GM21825 (cell line): Measurements from ENCODE around the gene DRC3.
"Not testable (repeated sequence)": the region's sequence is repeated elsewhere in the genome, so short reads cannot be mapped to it uniquely, and the experiment has no call there.

ENCODE experiments used
- ATAC-seq: cut with Tn5 transposase; IDR thresholded peaks from one replicate; pipeline ENCODE4 v1.9.1; 2021; ENCODE audit warnings: mild to moderate bottlenecking, moderate library complexity; ENCODE audit not compliant: unreplicated experiment

DRC3 gene

DNA sequence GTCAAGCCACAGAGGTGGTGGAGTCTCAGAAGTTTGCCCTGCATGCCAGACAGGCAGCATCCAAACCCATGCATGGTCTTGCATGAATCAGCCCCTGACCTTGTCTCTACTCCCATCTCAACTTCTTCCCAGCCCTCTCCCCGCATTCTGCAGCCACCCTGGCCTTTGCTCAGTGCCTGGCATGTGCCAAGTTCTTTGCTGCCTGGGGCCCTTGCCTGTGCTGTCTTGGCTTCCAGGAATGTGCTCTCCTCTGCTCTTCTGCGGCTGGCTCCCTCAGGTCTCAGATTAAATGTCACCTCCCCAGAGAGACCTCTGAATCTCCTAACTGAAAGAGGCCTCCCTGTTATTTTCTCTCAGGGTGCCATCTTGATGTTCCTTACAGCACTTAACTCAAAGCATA is 17.6 kb downstream of the DRC3 start:
- ATAC-seq = no peak

DNA sequence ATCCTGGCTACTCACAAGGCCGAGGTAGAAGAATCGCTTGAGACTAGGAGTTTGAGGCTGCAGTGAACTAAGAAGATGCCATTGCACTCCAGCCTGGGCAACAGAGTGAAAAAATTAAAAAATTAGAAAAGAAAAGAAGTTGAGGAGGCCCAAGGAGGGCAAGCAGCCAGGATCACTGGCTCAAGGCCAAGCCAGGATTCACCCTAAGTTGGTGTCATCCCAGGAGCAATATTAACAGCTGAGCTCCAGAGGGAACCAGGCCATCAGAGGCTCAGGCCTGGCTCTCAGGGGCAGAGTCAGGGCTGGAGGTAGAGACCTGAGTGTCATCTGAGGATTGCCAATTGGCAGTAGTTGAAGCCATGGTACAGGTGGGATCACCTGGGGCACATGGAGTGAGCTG is 20.7 kb downstream of the DRC3 start:
- ATAC-seq = no peak

DNA sequence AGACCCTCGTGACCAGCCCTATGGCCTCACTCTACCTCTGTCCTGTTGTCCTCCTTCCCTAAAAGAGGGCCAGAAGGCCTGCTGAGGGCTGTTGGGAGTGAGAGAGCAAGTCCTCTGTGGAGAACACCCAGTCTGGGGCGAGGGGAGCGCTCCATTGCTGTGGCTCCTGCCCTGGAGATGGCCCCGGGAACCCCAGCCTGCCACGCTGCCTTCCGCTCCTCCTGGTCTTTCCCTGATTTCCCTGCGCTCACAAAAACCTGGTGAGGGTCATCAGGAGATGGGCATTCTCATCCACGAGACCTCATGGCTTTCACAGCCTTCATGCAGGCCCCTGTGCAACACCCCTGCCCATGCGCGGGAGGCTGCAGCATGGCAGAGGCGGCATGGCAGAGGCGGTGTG is 21.2 kb downstream of the DRC3 start:
- no peak for ATAC-seq

DNA sequence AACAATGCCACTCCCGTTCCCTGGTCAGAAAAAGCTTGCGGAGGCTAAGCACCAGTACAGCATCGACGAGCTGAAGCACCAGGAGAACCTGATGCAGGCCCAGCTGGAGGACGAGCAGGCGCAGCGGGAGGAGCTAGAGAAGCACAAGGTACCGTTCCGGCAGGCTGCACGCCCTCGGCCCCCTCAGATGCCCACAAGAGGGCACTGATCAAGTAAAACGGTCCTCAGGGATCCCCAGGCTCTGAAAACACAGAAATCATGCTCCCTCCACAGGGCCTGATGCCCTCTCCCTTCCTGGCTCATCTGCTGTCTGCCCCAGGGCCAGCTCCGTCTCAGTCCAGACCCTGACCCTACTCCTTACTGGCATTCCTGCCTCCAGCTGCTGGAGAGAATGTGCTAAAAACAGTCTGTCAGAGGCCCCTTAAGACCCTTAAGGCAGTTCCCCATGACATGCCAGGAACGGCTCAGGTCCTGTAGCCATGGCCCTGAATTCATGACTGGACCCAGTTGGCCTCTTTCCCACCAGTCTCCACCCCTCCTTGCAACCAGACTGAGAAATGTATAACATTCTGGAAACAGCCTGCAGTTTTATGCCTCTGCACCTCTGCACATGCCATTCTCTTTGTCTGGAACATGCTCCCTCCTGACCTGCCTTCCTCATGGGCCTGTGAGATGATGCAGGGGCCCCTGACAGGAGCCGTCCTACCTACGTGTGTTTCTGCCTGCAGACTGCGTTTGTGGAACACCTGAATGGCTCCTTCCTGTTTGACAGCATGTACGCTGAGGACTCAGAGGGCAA is 21.8 kb downstream of the DRC3 start:
- ATAC-seq = no peak

DNA sequence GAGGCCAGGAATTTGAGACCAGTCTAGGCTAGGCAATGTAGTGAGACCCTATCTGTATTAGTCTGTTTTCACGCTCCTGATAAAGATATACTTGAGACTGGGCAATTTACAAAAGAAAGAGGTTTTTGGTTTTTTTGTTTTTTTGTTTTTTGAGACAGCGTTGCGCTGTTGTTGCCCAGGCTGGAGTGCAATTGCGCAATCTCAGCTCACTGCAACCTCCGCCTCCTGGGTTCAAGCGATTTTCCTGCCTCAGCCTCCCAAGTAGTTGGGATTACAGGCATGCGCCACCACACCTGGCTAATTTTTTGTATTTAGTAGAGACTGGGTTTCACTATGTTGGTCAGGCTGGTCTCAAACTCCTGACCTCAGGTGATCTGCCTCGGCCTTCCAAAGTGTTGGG is 23.2 kb downstream of the DRC3 start:
- not testable (repeated sequence) for ATAC-seq

DNA sequence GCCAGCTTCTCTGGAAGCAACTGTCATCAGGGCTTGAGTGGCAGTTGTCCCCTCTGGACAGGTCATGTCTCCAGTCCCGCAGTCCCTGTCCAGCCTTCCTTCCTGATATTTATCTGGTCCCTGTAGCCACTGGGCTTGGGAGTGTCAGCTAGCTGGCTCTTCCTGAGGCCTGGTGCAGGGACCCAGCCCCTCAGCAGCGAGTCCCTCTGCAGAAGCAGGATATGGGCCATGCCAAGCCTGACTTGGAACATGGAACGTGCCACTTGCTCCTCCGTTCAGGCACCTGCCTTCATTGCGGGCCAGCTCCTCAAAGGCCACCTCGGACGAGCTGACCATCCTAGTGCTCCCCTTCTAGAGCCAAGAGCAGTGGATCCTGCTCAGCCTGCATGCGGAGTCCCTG is 26.3 kb downstream of the DRC3 start:
- ATAC-seq = no peak

DNA sequence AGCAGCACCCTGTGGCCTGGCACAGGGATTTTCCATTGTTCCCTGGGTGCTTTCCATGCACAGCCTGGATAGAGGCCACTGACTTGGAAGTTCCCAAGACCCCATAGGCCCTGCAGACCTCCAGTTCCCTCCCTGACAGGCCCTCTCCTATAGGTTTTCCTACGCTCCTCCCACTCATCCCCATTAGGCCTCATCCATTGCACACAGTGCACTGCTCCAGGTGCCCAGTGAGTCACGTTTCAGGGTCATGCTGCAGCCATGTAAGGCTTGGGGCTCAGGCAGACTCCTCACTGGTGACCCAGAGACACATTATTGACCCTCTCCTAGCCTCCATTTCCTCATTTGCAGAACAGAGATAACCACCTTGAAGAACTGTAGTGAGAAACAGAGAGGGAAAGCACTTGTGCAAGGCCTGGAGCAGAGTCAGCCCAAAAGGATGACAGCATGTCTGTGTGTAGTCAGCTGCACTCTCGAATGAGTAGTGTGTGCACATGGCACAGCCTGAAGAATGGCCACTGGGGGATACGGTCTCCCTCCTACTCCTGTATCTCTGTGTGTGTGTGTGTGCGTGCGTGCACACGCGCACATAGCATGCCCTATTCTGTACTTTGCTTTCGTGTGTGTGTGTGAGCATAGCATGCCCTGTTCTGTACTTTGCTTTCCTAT is 26.8 kb downstream of the DRC3 start:
- ATAC-seq = no peak

DNA sequence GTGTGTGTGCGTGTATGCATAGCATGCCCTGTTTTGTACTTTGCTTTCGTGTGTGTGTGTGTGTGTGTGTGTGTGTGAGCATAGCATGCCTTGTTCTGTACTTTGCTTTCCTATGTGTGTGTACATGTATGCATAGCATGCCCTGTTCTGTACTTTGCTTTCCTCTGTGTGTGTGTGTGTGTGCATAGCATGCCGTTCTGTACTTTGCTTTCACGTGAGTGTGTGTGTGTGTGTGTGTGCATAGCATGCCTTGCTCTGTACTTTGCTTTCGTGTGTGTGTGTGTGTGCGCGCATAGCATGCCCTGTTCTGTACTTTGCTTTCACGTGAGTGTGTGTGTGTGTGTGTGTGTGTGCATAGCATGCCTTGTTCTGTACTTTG is 27.4 kb downstream of the DRC3 start:
- ATAC-seq = no peak

DNA sequence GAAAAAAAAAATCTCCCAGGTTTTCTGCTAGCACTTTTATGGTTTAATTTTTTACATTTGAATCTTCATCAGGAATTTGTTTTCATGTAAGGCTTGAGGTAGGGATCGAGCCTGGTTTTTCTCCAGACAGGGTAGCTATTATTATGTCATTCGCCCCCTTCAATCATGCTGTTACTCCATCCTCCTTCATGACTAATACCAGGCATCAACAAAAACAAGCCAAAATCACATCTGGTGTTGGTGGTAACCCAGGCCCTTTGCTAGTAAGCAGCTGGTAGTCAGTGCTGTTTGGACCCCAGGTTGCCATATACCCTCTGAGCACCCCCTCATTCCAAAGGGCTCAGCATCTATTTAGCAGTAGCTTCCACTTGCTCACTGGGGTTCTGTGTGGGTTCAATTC is 29.5 kb downstream of the DRC3 start:
- no peak for ATAC-seq

DNA sequence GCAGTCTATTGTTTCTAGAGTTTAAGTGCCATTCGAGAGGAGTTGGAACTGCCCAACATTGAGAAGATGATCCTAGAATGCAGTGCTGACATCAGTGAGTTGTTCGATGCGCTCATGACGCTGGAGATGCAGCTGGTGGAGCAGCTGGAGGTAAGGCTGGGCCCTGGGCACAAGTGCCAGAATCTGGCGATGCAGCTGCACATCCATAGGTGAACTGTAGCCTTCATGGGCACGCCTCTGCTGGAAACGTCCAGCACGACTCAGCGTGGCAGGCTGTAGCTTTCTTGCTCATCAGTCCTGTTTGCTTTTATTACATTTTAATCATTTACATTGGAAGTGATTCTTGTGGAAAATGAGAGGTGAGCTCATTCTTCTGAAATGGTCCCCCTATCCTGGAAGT is 31.7 kb downstream of the DRC3 start:
- ATAC-seq = no peak

DNA sequence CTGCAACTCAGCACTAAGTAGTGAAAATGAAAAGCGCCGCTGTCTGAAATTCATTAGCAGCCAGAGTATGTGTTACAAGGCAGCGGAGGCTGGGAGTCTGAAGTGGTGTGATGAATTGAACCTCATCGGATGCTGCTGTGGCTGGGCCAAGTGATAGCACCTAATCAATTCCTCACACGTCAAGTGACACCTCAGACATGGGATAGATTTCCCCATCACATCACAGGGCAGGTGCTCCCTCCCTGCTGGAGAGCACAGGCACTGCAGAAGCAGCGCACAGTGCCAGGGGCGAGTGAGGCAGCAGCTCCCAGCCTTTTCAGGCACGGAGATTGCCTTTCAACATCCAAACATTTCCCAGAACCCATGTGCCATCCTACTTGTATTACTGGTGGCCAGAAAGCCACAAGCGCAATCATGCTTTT is 32.2 kb downstream of the DRC3 start:
- no peak for ATAC-seq

DNA sequence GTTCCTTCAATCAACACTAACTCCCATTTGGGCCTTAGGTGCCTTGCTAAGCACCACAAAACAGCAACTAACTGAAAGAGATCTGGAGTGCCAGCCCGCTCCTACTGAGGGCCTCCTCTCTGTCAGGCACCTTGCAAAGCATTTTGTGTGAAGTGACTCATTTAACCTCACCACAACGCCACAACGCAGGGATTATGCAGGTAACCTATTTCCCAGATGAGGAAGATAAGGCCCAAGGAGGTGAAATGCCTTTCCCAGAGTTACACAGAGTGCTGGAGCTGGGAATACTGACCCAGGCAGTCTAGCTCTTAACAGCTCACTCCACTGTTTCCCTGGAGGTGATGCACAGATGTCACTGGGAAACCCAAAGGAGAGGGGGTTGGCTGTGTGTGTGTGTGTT is 32.8 kb downstream of the DRC3 start:
- ATAC-seq = no peak

DNA sequence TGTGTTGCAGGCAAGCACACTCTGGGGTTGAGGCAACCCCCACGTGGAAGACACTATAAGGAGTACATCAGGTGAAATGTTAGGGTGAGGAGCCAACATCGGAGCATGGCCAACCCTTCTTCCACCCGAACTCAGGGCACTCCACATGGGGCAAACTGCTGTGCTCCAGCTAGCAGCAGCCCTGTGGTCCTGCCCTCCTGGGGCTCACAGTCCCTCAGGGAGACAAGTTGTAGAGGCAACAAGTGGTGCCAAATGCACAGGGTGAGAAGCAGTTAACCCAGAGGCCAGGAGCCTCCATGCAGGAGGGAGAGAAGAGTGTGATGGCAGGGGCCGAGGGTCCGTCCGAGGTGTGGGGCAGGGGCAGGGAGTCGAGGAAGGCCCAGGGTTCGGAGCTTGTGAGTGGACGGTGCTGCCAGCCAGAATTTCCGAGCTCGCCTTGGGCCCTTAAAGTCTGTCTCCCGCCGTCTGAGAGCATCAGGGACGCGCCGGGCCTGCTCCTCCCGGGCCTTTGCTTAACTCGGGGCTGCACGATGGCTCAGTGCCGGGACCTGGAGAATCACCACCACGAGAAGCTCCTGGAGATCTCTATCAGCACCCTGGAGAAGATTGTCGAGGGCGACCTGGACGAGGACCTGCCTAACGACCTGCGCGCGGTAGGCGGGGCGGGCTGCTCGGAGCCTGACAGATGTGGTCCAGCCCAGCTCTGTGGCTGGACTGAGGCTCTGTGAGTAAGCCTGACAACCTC is 34.0 kb downstream of the DRC3 start:
- no peak for ATAC-seq

DNA sequence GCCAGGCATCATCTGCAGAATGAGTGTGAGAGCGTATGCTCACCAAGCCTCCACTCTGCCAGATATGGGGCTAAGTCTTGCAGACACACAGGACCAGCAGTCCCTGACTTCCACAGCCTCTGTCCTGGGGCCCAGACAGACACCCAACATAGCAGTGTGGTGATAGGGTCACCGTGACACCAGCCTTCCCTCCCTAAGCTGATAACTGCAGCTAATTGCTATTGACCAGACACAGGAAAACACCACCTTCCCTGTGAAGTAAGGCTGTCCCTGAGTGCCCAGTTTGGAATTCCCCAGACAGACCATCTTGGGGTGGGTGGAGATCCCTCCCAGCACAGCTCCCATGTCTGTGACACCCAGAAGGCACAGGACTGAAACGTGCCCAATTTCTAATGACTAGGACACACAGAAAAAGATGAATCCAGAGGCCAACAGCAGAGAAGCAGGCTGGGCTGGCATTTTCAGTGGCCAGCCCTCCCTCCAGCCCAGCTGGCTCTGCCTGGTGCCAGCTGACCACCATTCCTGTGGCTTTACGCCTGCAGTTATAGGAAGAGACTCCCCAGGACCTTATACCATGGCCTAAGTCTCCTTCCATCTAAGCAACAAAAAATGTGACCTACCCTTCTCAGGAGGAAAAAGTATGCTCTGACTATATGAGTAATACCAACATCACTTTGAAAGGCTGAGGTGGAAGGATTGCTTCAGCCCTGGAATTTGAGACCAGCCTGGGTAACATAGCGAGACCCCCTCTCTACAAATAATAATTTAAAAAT is 36.0 kb downstream of the DRC3 start:
- no peak for ATAC-seq

DNA sequence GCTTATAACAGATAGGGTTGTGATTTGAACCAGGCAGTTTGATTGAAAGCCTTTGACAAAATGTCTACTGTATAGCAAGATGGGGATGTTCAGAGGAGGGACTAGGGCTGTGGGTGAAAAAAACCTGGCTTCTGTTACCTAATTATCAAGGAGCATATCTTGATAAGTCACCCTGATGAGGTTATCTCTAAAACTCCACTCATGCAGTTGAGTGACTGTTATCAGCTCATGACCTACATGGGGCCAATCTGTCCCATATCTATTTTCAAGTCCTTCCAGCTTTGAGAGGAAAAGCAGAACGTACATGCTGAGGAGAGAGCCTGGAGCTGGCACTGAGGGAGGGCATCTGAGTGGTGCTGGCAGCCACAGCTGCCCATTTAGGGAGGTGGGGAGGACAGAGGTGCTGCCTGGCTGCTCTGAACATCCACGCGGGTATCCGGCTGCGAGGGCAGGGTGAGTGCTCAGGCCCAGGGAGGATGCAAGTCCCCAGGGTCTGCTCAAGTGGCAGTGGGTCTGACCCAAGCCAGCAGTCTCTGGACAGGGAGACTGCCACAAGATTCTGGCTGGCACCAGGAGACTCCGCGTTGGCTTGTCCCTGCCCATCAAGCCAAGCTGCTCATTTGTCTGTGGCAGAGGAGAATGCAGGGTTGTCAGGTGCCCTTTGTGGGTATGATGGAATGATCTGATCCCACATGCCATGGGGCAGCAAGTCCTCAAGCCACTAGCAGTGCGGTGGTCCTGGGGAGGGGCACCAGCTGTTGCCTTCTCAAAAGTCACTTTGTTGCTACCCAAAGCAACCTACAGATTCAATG is 37.2 kb downstream of the DRC3 start:
- ATAC-seq = no peak

DNA sequence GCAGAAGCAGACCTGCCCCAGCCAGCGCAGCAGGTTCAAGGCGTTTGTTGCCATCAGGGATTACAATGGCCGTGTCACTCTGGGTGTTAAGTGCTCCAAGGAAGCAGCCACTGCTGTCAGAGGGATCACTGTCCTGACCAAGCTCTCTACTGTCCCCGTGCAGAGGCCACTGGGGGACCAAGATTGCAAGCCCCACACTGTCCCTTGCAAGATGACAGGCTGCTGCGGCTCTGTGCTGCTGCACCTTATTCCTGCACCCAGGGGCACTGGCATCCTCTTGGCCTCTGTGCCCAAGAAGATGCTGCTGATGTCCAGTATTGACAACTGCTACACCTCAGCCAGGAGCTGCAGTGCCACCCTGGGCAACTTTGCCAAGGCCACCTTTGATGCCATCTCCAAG is 38.6 kb downstream of the DRC3 start:
- ATAC-seq = no peak

DNA sequence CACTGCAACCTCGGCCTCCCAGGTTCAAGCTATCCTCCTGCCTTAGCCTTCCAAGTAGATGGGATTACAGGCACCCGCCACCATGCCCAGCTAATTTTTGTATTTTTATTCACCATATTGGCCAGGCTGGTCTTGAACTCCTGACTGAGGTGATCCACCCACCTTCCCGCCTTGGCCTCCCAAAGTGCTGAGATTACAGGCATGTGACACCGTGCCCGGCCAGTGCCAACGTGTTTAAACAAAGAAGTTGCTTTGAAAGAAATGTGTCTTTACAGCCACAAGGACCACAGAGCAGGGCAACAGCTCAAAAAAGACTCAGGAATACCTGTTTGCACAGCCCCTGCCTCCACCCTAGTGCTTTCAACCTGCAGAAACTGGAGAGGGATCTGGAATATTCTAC is 41.3 kb downstream of the DRC3 start:
- ATAC-seq = no peak

DNA sequence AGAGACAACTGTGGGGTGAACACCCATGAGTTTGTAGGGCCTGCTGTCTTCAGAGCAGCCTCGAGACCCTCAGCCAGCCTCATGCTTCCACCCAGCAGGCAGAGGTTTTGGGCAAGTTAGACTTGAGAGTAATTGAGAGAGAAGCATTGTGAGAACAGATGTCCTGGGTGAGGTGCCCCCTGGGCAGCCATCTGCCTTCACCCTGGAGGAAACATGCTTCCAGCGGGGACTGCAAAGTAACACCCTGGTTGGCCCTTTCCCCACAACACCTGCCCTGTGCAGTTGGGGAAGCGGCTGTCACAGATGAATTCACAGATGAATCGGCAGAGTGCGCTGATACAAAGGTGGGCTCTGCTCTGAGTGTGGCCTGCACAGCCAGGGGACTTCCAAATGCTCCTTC is 42.9 kb downstream of the DRC3 start:
- no peak for ATAC-seq

DNA sequence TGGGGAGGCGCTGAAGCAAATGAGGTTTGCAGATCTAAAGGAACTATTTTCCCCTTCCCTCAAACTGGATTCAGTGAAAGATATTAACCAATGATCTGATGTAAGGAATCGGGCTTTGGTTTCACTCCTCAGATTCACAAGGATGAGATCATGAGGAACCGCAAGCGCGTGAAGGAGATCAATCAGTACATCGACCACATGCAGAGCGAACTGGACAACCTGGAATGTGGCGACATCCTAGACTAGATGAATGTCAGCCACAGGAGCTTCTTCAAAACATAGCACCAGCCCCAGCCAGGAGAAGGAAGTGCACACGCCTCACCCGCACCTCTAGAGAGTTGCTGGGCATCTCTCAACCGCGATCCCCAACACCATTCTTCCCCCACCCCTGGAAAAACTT is 43.8 kb downstream of the DRC3 start:
- ATAC-seq = no peak

DNA sequence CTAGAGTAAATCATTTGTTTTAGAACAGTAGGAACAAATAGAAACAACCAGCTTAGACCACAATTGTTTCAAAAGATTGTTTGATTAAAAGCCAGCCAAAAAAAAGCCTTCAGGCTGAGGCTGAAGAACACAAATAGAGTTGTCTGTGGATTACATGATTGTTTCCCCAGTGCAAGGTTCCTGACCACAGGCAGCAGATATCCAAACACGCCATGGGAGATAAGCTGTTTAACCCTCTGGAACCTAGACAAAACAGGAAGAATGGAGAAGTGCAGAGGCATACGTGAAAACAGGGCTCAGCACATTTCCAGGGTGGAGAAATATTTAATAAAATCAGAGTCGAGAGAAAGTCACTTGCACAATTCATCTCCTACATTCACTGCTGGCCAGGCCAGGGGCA is 45.3 kb downstream of the DRC3 start:
- no peak for ATAC-seq
